ENCODE measurements around the gene FGFRL1.

- no peak for TF ChIP-seq POLR2A (IDR thresholded peaks at IDR 0.05; ENCODE audit: extremely low read depth, insufficient read length)
- TF ChIP-seq, protein P1, sequence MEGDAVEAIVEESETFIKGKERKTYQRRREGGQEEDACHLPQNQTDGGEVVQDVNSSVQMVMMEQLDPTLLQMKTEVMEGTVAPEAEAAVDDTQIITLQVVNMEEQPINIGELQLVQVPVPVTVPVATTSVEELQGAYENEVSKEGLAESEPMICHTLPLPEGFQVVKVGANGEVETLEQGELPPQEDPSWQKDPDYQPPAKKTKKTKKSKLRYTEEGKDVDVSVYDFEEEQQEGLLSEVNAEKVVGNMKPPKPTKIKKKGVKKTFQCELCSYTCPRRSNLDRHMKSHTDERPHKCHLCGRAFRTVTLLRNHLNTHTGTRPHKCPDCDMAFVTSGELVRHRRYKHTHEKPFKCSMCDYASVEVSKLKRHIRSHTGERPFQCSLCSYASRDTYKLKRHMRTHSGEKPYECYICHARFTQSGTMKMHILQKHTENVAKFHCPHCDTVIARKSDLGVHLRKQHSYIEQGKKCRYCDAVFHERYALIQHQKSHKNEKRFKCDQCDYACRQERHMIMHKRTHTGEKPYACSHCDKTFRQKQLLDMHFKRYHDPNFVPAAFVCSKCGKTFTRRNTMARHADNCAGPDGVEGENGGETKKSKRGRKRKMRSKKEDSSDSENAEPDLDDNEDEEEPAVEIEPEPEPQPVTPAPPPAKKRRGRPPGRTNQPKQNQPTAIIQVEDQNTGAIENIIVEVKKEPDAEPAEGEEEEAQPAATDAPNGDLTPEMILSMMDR (IDR thresholded peaks at IDR 0.05; ENCODE audit: low read depth, low read length) = no peak
- no peak for TF ChIP-seq MYC (IDR thresholded peaks at IDR 0.05; ENCODE audit: low read depth, low read length)
Observed at GRCh38 chr4:1039493-1040343, 28.3 kb downstream of the FGFRL1 start.

Data from NB4 (cell line).